GM21723 (cell line): ENCODE data around the gene HDAC11.
"Not testable (repeated sequence)": the region's sequence is repeated elsewhere in the genome, so short reads cannot be mapped to it uniquely, and the experiment has no call there.

Experiments
- ATAC-seq: cut with Tn5 transposase; IDR thresholded peaks from one replicate; pipeline ENCODE4 v1.9.1; 2021; ENCODE audit warnings: mild to moderate bottlenecking, moderate library complexity; ENCODE audit not compliant: unreplicated experiment

Gene HDAC11

DNA sequence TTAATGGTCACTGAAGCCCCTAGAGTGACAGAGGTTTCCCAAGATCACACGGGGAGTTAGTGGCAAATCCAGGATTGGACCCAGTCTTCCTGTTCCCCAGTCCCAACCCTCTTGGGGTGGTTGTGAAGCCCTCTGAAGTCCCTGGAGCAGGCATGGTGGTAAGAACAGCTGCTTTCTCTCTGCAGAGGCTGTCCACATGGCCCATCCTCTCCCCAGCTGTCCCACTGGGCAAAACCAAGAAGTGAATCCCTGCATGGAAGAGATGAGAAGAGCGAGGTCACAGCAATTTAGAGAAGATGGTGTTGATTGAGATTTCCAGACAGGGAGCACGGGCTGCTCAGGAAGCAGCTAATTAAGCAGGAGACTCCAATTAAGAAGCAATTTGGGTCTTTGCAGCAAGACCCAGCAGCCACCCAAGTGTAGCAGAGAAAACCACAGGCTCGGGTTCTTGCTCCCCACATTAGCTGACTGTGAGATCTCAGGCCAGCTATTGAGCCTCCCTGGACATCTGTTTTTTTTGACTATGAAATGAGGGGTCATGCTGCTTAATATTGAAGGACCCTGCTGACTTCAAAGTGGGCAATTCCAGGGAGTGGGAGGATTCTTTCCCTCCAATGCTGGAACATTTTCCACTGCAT, 14.8 kb upstream of the HDAC11 start:
- no peak for ATAC-seq

DNA sequence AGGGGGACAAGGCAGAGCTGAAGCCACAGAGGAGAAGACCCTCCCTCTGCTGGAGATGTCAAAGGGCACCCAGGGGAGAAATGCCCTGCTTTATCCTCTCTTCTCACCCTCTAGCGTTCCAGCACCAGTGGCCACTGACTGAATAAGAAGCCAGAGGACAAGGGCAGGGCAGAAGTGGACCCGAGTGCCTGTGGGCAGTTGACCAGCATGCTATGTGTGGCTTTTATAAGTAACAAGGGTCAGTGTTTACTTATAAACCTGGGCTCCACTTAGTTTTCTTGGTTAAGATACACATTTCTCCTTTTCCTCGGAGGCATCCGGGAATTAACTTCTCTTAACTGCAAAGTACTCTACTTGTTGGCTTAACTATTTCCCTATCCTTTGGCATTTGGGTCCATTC, 13.3 kb upstream of the HDAC11 start:
- ATAC-seq, result no peak

DNA sequence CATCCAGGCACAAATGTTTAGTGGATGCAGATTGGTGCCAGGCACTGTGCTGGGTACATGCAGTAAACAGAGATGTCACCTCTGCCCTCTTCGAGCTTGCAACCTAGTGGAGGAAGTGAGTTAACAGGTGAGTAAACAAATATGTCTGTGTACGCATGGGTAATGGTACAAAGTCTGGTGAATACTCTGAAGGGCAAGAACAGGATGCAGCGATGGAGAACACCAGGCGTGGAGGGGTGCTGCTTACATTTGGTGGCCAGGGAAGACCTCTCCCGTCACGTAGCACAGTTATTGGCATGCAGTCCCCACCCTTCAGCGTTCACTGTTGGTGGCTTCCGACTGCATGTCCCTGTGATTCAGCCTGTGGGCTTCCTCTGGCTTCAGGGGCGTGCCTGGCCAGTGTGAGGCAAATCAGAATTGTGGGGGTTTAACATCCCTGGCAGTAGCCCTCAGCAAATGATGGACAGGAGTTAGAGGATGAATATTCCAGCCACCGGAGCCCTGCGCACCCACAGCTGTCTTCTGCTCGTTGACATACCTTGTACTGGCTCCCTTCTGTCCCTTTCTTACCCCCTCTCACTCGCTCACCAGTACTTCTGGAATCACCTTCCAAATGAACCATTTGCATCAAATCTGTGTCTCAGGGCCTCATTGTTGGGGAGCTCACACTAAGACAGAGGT, 9.1 kb upstream of the HDAC11 start:
- ATAC-seq, result no peak

DNA sequence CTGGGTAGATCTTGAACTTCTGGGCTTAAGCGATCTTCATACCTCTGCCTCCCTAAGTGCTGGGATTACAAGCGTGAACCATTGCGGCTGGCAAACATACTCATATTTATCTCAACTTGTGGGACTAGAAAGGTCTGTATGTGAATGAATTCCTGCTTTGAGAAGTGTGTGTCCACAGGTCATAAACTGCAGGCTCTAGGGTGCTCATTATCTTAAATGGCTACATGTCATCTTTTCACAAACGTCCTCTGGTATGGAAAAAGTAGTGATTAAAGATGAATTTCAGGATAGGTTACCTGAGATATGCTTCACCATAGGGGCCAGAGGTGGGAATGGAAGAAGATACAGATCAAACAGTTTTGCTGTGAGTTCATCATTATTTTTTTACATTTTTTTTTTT, 7.8 kb upstream of the HDAC11 start:
- no peak for ATAC-seq

DNA sequence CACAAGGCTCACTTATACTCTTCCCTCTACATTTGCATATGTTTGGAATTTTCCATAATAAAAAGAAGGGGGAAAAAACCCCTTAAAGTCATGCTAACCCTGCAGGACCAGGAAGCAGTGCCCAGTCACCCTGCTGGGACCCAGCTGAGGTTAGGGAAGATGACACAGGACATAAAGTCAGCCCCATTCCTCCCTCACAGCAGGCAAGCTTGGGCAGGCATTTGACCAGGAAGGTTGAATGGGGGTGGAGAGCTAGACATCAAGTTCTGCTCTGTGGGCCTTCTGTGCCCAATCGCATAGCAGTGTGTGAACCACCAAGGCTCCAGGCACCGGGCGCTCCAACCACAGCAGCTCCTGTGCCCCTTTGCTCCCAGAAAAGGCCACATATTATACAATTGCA, 7.1 kb upstream of the HDAC11 start:
- no peak for ATAC-seq

DNA sequence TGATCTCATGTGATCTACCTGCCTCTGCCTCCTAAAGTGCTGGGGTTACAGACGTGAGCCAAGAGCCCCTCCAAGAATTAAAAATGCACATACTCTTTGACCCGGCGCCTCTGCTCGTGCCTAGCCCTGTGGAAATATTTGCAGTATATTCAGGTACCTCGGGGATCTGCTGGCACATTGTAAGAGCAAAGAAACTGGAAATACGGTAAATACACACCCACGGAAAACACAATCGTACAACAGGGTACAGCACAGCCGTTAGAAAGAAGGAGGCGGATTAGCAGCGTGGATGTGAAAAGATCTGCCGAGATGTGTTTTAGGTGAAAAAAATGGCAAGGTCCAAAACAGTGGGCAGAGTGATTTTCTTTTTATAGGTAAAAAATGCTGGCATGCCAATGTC, 6.1 kb upstream of the HDAC11 start:
- ATAC-seq, result no peak

DNA sequence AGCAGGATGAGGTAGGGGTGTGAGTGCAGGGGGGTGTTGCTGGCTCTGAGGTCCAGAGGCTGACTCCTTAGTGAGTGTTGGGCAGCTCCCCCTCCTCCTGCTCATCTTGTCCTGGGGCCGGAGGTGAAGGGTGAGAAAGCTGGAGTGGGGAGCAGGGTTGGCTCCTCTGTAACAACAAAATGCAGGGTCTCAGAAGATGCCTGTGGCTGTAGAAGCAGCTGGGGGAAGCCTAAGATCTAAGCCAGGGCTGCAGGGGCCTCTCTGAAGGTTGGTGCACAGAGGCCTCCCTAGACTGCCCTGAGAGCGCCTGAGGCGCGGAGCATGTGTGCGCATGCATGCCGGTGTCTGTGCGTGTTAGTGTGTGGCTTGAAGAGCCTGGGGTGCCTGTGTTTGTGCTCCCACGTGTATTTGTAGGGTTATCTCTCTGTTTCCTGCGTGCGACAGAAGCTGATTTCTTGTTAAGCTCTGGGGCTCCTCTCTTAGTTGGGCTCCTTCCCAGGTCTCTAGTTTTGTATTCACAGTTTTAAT, 5.3 kb upstream of the HDAC11 start:
- no peak for ATAC-seq

DNA sequence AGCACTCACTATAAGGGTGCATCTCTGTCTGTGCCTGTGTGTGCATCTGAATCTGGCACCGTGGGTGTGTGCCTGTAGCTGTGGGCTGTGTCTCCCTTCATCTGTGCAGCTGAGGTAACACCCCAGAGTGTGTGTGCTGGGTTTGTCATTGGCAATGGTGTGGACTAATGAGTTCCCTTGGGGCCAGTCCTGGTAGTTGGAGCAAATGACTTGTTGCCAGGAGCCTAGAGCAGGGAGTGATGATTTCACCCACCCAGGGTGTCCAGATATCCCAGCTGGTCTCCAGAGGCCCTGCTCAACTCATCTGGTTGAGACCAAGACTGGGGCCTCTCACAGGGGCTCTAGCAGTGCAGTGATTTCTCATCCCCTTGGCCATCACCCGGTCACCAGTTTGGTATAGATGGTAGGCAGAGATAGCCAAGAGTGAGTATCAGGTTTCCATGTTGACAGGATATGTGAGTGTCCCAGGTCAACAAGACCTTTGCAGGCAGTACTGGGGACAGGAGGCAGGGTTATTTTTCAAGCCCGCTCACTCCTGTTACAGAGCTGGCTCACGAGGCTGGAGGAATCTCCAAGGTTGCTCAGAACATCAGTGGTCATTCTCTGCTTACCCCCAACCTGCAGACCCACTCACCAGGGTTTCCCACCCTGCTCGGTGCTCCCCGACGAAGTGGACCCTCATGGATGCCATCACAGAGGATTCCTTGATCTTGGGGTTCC, 4.1 kb upstream of the HDAC11 start:
- ATAC-seq, result no peak

DNA sequence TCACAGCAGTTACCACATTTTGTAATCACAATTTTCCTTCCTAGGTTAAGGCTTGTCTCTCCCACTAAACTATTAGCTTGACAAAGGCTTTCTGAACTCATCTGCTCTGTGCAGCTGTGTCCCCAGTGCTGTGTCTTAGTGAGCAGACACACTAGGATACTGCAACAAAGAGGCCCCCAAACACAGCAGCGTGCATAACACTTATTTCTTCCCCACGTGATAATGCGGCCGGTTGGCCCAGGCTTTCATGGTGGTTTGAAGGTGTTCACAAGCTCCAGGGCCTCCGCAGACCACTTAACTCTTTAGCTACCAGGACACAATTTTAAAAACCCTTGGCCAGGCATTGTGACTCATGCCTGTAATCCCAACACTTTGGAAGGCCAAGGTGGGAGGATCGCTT, 2.2 kb upstream of the HDAC11 start:
- no peak for ATAC-seq

DNA sequence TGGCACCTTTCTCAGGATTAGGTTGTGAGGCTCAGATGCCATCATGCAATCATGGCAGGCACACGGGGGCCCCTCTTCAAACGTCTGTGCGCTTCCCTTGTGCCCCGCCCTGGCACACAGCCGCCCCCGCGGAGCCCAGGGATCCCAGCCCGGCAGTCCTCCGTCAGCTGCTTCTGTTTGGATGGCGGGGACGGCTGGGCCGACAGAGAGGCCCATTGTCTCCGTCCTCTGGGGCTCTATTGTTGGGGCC, 849 bp upstream of the HDAC11 start:
- peak; percentile 7 for ATAC-seq

DNA sequence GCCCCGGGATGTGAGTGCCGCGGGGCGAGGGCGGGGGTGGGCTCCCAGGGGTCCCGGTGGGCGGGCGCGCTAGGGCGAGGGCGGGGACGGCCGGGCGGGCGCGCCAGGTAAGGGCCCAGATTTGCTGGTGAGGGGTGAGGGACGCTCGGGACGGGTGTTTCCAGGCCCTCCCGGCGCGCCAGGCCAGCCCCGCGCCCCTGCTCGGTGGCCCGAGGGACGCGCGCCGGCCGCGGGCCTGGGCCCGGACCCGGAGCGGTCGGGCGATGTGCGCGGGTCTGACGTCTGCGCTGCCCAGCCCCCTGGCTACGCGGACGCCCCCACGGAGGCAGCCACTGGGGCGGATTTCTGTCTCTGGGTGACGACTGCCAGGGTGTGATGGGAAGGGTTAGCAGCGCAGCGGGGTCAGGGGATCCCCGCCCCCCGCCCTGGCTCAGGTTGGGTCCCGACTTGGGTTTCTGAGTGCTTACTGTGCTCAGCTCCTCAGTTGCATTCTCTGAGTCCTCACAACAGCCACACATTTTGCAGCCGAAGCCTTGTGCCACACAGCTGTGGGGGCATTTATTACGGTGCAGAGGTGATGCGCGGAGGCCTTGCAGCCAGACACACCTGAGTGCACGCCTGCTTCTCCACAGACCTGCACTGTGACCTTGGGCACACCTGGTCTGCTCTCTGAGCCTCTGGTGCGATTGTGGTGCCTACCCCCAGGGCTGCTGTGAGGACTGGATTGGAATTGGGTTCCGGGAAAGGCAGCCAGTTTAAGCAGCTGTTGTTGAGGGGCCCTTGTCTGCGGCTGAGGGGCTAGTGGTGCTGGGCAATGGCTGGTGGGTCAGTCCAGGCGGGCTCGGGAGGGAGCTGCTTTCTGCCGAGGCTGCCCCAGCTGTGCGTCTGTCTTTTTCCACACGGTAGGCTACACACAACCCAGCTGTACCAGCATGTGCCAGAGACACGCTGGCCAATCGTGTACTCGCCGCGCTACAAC, 523 bp downstream of the HDAC11 start:
- peak; percentile 36 for ATAC-seq

DNA sequence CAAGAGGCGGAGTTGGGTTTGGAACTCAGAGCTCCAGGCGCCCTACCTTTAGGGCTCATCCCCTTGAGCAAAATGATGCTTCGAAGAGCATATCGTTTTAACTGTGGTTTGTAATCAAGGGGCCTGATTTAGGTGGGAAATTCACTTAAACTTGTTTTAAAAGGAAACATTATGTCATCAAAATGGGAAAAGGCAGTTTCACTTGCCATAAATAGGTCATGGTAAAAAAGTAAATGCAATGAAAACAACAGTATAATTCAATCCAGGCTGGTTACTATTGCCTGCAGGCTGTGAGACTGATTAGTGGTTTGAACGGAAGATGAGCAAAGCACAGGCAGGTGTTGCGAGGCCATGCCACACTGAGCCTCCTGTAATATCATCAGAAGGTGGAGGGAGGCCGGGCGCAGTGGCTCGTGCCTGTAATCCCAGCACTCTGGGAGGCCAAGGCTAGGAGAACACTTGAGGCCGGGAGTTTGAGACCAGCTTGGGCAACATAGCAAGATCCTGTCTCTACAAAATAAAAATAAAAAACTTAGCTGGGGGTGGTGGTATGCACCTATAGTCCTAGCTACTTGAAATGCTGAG, 2.1 kb downstream of the HDAC11 start:
- ATAC-seq, result no peak

DNA sequence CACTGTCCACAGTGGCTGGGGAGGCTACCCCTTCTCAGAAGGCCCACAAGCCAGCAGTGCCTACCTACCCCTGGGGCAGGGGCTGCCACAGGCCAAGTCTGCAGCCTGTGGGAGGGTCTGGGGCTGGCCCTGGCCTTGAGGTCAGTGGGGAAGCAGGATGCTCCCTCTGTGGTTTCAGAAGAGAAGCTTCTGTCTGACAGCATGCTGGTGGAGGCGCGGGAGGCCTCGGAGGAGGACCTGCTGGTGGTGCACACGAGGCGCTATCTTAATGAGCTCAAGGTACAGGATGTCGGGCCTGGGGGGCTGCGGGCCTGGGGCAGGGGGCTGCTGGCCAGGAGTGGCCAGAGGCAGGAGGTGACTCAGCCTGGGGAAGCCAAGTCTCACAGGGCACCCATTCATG, 3.2 kb downstream of the HDAC11 start:
- no peak for ATAC-seq

DNA sequence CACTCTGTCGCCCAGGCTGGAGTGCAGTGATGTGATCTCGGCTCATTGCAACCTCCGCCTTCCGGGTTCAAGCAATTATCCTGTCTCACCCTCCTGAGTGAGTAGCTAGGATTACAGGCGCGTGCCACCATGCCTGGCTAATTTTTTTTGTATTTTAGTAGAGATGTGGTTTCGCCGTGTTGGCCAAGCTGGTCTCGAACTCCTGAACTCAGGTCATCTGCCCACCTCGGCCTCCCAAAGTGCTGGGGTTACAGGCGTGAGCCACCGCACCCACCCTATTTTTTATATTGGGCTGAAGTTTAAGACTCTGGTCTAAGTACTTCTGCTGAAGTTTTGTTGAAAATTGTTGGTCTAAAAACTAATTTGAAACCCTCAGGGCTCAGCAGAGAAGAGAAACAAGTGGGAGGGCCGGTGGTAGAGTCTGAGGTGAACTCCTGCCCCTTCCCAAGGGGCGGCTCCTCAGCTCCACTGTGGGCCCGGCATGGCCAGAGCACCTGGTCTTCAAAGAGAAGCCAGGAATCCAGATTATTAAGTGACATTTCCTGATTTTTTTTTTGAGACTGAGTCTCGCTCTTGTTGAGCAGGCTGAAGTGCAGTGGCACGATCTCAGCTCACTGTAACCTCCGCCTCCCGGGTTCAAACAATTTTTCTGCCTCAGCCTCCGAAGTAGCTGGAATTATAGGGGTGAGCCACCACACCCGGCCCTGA, 4.0 kb downstream of the HDAC11 start:
- ATAC-seq, result no peak

DNA sequence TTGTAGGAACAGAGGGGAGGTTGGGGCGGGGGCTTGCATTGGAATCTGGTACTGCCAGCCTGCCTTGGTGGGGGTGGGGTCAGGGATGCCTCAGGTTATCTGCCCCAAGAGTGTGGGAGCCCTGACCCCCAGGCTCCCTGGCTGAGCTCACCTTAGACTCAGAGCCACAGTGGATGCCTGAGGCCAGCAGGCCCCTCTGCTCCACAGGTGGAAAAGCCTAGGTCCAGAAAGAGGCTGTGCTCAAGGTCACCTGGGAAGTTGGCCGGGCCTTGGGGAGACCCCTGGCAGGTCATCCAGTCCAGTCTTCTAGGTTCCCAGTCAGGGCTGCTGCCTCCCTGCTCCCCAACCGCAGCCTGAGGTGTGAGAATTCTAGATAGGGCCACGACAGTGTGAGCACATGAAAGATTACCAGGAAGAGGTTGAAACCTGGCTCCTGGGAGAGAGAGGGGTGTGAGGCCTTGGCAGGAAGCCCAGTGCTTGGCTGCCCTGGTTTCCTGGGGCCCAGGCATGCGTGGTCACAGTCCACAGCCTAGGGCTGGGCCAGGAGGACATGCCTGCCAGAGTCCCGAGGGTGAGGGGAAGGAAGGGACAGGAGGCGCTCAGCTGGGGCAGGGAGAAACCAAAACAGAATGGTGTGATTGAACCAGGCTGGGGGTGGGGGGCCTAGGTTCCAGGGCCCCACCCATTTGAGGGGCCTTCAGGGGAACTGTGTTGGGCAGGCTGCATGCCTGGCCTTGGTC, 4.9 kb downstream of the HDAC11 start:
- no peak for ATAC-seq

DNA sequence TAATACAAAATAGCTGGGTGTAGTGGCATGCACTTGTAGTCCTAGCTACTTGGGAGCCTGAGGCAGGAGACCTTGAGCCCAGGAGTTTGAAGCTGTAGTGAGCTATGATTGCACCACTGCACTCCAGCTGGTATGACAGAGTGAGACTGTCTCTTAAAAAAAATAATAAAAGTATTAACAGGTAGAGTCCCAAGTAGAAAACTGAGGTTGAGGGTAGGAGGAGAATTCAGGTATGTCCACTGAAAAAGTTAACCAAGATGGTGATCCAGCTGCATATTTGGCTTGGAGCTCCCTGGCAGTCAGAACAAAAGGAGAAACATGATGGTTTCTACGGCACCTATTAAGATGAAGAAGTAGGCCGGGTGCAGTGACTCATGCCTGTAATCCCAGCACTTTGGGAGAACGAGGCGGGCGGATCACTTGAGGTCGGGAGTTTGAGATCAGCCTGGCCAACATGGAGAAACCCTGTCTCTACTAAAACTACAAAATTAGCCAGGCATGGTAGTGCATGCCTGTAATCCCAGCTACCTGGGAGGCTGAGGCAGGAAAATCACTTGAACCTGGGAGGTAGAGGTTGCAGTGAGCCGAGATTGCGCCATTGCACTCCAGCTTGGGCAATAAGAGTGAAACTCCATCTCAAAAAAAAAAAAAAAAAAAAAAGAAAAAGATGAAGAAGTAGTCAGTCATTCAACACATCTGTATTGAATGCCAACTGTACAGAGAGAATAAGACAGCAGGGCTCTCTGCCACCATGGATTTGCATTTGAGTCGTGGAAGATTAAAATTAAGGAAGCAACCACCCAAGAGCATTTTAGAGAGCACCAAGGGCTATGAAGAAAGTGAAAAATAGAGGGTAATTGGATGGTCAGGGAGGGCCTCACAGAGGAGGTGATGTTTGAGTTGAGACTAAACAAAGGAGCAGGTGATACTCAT, 5.8 kb downstream of the HDAC11 start:
- not testable (repeated sequence) for ATAC-seq

DNA sequence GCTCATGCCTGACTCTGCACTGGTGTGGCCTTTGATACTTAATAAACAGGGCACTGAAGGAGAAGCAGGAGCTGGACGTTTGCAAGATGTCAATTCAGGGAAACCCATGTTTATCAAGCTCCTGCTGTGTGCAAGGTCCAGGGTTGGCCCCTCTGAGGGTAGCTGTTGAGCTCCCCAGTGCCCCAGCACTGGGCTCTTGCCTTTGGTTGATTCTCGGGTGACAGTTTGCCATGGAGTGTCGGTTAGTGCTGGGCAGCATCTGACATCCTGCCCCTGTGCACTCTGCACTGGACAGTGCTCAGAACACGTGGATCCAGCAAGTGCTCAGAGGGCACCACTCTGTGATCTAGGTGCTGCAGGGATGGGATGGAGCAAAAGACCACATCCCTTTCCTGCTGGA, 7.3 kb downstream of the HDAC11 start:
- ATAC-seq, result no peak

DNA sequence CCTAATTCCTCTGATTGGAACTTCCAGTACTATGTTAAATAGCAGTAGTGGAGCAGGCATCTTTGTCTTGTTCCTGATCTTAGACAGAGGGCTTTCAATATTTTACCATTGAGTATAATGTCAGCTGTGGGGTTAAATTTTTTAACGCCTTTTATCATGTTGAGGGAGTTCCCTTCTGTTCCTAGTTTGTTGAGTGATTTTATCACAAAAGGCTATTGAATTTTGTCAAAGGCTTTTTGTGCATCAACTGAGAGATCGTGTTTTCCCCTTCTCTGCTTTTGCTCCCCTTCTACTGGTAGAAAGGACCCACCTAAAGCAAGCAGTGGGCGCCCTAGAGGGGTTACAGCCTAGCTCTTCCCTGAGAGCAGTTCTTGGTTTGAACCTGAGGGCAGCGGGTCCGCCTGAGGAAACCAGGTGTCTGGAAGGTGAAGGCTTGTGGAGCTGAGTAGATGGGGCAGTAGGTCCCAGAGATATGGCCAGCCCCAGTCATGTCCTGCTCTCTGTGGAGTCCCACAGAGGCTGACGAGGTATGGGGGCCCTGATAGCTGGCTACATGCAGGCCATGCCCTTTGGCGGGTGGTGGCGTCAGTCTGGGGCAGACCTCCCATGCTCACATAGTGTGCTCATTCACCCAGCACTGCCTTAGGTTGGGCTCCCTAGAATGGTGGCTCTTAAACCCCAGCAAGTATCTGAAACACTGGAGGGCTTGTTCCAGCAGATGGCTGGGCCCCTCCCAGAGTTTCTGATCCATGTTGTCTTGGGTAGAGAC, 11.3 kb downstream of the HDAC11 start:
- ATAC-seq, result no peak
